Psoas muscle (tissue), 8 donors: Measurements from ENCODE around the gene EML5. TPM values are rescaled to one million over a fixed set of nuclear protein-coding genes. Genes with fewer than 3 reads are reported as not detected.

Source experiments
- ATAC-seq, 4 donors: fragments of 200-7000 bp; cut with Tn5 transposase; one replicate each; pipeline ENCODE4 v1.9.1; 2020; ENCODE audit warnings: moderate library complexity in 3 of 4, mild to moderate bottlenecking in 2 of 4
- DNase-seq, 2 donors: peaks; one replicate each; pipeline ENCODE4 v3.0.0-alpha.2; 2020
- H3K27ac ChIP-seq: fragments of 200-600 bp; one replicate; pipeline ENCODE4 v1.8.0; 2022
- H3K27me3 ChIP-seq, 3 donors: fragments of 200-600 bp in 1 of 3; one replicate each; pipeline versions ENCODE4 v1.6.1 to v1.8.0; 2013 to 2022; ENCODE audit warnings: low read length in 2 of 3, mild to moderate bottlenecking in 2 of 3, moderate library complexity in 1 of 3; ENCODE audit not compliant: insufficient read depth in 3 of 3
- H3K36me3 ChIP-seq, 2 donors: fragments of 200-600 bp in 1 of 2; one replicate each; pipeline versions ENCODE4 v1.6.1 to v1.8.0; 2013 to 2022; ENCODE audit warnings: low read depth in 1 of 2, mild to moderate bottlenecking in 1 of 2, moderate library complexity in 1 of 2; ENCODE audit not compliant: insufficient read depth in 1 of 2
- H3K4me1 ChIP-seq: fragments of 200-600 bp; one replicate; pipeline ENCODE4 v1.8.0; 2022
- H3K4me3 ChIP-seq: fragments of 200-600 bp; one replicate; pipeline ENCODE4 v1.8.0; 2022; ENCODE audit warnings: mild to moderate bottlenecking
- H3K9me3 ChIP-seq: fragments of 200-600 bp; one replicate; pipeline ENCODE4 v1.8.0; 2022
- CTCF ChIP-seq: fragments of 200-600 bp; IDR thresholded peaks from one replicate; pipeline ENCODE4 v1.8.0; 2022; ENCODE audit warnings: antibody characterized with exemption
- WGBS, 3 donors: extraction: QIAGEN DNeasy Blood & Tissue Kit; methylation state at CpG; one replicate each; pipeline versions ENCODE4 v1.1.6 to v1.1.7; 2013; 5-methylcytosine and 5-hydroxymethylcytosine counted together
- intact Hi-C, 2 donors: fragments of 100-400 bp; cut with DNase I; formaldehyde crosslinking; loops; one replicate each; pipeline versions ENCODE4 v1.11.0 to v1.14.2; 2022
- polyA plus RNA-seq, 3 donors: library from polyadenylated mRNA; stranded (reverse); fragments of 200-250 nt; gene quantifications; one replicate each; pipeline ENCODE4 v1.2.3, GENCODE V29; 2013
- total RNA-seq, 4 donors: library from RNA; stranded (reverse); fragmentation: NEBNext Ultra II Directional in 2 of 4; extraction: Animal tissue kit (Norgen Biotek cat#: 25700) in 2 of 4; gene quantifications; one replicate each; pipeline versions ENCODE4 v1.2.1 to v1.2.4, GENCODE V29; 2021 to 2023
- donor health status: healthy with polysubstance abuse.
- donor health status: DM: no; HTN: no; CAD: no; lungs with moderate emphysema.
- donor health status: Bipolar disorder and iron deficiency.
- donor health status: healthy.
- donor health status: DM: yes; HTN: yes; CAD: no.
- donor health status: DM: no; HTN: no; CAD: no.
- donor health status: DM: no; HTN: no; CAD: no.
- donor health status: DM: yes; HTN: yes; CAD: no.

The EML5 gene
- total and polyA plus RNA-seq, 7 donors: 0.04 to 0.24 (median 0.17) TPM

DNA sequence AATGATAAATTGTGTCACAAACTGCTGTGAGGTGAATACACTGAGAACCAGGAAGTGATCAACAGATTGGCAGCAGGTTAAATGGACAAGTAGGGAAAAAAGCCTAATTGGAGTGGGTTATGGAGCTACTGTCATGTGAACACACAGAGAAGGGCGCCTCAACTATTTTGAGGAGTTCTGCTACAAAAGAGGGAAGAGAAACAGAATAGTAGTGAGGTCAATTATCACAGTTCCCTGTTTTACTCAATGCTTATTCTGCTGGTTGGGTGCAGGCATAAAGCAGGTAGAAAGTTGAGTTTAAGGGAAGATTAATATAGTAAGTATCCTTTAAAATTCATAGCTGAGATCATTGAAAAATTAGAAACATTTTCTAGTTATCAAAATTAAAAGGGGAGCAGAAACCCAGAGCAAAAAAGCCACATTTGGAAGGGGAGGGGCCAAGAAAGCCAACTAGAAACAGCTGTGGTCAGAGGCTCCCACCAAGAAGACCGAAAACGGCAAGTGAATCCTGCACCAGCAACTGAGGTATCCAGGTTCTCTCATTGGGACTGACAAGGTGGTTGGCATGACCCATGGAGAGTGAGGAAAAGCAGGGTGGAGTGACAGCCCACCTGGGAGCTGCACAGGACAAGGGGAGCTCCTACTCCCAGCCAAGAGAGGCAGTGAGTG lies 124.2 kb downstream of the EML5 start:
- H3K4me3 ChIP-seq: no peak overlapping the region
- no peak for TF ChIP-seq CTCF
- H3K36me3 ChIP-seq: no peaks in the 10 kb centered on the region
- H3K27me3 ChIP-seq: no peaks in the 10 kb centered on the region
- H3K27ac ChIP-seq: no peak overlapping the region
- DNase-seq: no peak
- no peak for ATAC-seq
- WGBS, 3 donors: 68 to 72% (median 71%) methylated on average over 3 of the region's 3 CpGs
- intact Hi-C loops: no loop called here
- no peaks in the 10 kb centered on the region for H3K4me1 ChIP-seq
- H3K9me3 ChIP-seq: no peaks in the 10 kb centered on the region

GRCh38 chr14:88667555-88668273 lies 125.0 kb downstream of the EML5 start:
- 26 to 33% (median 27%) methylated on average over 4 of the region's 4 CpGs for WGBS, 3 donors
- intact Hi-C loops: loop anchor here in 1 of 2 donors (2.0 kb wide), 1 partner anchor 201 kb away; no protein-coding TSS in a partner anchor
- DNase-seq (peak in 1 of 2 donors; percentile 26), ATAC-seq (peak; percentile 57 to 84 (median 66))
- no peaks in the 10 kb centered on the region for H3K9me3 ChIP-seq
- TF ChIP-seq CTCF: peak; percentile 70
- no peaks in the 10 kb centered on the region for H3K36me3 ChIP-seq
- no peak overlapping the region for H3K4me3 ChIP-seq
- H3K27ac ChIP-seq: no peak overlapping the region
- no peaks in the 10 kb centered on the region for H3K4me1 ChIP-seq
- no peaks in the 10 kb centered on the region for H3K27me3 ChIP-seq

DNA sequence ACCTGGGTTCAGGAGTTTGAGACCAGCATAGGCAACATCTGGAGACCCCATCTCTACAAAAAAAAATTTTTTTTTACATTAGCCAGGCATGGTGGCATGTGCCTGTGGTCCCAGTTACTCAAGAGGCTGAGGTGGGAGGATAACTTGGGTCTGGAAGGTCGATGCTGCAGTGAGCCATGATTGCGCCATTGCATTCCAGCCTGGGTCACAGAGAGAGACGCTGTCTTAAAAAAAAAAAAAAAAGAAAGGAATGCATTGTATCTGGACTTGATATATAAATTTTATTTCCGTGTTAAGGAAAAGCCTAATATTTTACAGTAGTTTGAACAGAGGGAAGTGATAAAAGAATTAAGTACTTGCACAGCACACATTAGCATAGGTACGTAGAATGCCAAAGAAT lies 132.7 kb downstream of the EML5 start:
- no peak for TF ChIP-seq CTCF
- 84 to 92% (median 90%) methylated on average over 5 of the region's 5 CpGs for WGBS, 3 donors
- DNase-seq: no peak
- H3K27me3 ChIP-seq: no peaks in the 10 kb centered on the region
- no peak for ATAC-seq
- H3K4me3 ChIP-seq: no peak overlapping the region
- H3K36me3 ChIP-seq: no peaks in the 10 kb centered on the region
- H3K4me1 ChIP-seq: no peaks in the 10 kb centered on the region
- intact Hi-C loops: no loop called here
- no peak overlapping the region for H3K27ac ChIP-seq
- no peaks in the 10 kb centered on the region for H3K9me3 ChIP-seq

DNA sequence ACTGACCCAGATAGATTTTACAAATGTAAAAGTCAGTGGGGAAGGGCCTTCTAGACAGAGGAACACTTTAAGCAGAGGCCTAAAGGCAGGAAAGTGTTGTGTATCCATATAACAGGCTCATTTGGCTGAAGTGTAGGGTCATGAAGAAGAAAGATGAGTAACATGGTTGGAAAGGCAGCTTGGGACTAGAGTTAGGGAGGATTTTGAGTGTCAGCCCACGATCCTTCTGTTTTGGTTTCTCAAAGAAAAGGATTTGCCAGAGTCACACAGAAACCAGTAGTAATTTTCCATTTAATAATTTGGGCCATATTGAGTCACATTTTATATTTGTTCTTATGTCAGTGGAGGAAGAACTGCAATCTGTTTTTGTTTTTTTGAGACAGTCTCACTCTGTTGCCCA lies 153.5 kb downstream of the EML5 start:
- no peak for TF ChIP-seq CTCF
- Histone ChIP-seq H3K27me3 (no peaks in the 10 kb centered on the region), H3K27ac (no peak overlapping the region), H3K36me3 (no peaks in the 10 kb centered on the region), H3K4me3 (no peak overlapping the region), H3K9me3 (no peaks in the 10 kb centered on the region), H3K4me1 (no peaks in the 10 kb centered on the region)
- 63 to 71% (median 68%) methylated on average over 1 of the region's 1 CpG for WGBS, 3 donors
- ATAC-seq: no peak
- intact Hi-C loops: no loop called here
- no peak for DNase-seq
